ENCODE data around the gene AK3.
"Not testable (repeated sequence)": the region's sequence is repeated elsewhere in the genome, so short reads cannot be mapped to it uniquely, and the experiment has no call there.

The AK3 gene

DNA sequence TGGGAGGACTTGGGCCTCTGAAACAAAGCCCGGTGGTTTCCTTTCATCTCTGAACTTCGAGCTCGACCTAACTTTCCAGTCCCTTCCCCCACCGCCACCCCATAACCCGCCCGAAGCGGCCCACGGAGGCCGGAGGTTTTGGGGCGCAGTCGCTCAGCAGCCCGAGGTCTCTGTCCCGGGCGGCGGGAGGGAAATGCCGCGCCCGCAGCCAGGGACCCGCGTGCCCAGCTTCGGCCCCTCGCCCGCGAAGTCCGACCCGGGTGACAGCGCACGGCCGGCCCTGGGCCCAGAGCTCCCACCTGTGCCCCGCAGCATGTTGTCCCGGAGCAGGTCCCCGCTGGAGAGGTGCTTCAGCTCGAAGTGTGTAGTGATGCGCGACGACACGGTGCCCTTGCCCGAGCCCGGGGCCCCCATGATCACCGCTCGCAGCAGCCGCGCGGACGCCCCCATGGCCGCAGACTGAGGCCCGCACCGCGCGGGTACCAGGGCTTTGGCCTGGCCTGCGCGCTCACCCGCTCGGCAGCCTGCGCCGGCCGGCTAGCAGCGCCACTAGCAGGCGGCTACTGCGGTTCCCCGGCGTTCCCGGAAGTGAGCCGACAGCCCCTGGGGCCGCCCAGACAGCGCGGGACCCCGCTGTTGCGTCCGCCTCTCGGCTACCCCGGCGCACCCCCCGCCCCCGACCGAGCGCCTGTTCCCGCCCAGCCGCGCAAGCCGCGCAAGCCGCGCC, at the start of gene AK3:
Gene AK3, minus strand, starts transcription at position 565 of the 727 bp plus-strand sequence. Its CDS starts 115 bp downstream, at position 450.
- DNase-seq (ENCODE audit: low spot score), result peak; percentile 81

DNA sequence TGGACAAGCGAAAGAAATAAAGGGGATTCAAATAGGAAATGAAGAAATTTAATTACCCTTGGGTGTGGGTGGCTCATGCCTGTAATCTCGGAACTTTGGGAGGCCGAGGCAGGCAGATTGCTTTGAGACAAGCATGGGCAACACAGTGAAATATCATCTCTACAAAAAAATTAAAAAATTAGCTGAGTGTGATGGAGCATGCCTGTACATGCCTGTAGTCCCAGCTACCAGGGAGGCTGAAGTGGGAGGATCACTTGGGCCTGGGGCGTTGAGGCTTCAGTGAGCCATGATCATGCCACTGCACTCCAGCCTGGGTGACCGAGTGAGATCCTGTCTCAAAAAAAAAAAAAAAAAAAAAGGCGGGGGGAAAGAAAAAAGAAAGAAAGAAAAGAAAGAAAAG, 47.7 kb upstream of the AK3 start:
- DNase-seq (ENCODE audit: low spot score), result no peak

DNA sequence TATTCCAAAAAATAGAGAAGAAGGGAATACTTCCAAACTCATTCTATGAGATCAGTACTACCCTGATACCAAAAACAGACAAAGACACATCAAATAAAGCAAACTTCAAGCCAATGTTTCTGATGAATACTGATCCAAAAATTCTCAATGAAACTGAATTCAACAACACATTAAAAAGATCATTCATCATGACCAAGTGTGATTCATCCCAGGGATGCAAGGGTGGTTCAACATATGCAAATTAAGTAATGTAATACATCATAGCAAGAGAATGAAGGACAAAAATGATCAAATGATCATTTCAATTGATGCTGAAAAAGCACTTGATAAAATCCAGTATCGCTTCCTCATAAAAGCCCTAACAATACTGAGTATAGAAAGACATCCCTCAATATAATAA, 46.9 kb upstream of the AK3 start:
- DNase-seq (ENCODE audit: low spot score), result no peak

DNA sequence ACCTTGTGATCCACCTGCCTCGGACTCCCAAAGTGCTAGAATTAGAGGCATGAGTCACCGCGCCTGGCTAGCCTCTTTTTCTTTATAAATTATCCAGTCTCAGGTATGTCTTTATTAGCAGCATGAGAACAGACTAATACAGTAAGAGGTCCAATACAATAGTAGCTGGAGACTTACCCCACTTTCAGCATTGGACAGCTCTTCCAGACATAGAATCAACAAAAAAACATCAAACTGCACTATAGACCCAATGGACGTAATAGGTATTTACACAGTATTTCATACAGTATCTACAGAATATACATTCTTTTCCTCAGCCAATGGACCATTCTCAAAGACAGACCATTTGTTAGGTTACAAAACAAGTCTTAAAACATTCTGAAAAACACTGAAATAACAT, 45.6 kb upstream of the AK3 start:
- no peak for DNase-seq (ENCODE audit: low spot score)

DNA sequence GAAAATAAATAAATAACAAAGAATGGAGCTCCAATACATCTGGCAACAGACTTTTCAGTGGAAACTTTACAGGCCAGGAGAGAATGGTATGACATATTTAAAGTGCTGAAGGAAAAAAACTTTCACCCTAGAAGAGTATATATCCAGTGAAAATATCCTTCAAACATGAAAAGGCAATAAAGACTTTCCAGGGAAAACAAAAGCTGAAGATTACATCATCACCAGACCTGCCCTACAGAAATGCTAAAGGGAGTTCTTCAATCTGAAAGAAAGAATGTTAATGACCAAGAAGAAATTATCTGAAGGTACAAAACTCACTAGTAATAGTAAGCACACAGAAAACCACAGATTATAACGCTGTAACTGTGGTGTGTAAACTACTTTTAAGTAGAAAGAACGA, 43.4 kb upstream of the AK3 start:
- DNase-seq (ENCODE audit: low spot score), result no peak

DNA sequence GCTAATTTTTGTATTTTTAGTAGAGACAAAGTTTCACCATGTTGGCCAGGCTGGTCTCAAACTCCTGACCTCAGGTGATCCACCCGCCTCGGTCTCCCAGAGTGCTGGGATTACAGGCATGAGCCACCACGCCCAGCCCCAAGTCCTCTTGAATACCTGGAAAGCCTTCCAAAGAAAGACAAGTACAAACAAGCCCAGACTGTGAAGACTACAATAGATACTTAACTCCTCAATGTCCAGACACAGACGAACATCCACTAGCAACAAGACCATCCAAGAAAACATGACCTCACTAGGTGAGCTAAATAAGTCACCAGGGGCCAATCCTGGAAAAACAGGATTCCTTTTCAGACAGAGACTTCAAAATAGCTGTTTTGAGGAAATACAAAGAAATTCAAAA, 42.2 kb upstream of the AK3 start:
- not testable (repeated sequence) for DNase-seq (ENCODE audit: low spot score)

DNA sequence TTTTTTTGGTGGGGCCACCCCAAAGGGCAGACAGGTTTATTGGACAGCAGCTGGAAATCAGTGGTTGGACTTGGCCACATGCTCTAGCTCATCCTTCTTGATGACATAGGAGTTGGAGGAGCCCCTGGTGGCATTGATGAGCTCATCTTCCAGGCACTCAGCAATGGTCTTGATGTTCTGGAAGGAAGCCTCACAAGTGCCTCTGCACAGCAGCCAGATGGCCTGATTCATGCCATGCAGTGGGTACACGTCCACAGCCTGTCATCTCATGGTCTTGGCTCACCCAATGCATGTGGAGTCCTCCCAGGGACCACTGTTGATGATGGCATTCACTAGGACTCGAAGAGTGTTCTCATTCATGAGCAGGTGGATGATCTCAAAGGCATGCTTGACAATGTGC, 40.4 kb upstream of the AK3 start:
- DNase-seq (ENCODE audit: low spot score), result no peak

DNA sequence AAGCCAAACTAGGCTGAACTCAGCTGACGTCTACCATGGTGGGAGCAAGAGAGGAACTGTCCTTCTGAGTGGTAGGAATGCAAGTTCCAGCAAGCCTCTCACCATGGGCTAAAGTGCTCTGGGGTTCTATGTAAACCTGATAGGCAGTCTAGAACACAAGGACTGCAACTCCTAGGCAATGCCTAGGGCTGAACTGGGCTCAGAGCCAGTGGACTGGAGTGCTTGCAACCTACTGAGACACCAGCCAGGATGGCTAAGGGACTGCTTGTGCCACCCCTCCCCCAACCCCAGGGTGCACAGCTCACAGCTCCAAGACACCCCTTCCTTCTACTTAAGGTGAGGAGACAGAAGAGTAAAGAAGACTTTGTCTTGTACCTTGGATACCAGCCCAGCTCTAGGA, 39.6 kb upstream of the AK3 start:
- DNase-seq (ENCODE audit: low spot score), result no peak

DNA sequence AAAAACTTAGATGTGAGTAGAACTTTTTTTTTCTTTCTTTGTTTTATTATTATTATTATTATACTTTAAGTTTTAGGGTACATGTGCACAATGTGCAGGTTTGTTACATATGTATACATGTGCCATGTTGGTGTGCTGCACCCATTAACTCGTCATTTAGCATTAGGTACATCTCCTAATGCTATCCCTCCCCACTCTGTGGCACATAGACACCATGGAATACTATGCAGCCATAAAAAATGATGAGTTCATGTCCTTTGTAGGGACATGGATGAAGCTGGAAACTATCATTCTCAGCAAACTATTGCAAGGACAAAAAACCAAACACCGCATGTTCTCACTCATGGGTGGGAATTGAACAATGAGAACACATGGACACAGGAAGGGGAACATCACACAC, 34.0 kb upstream of the AK3 start:
- not testable (repeated sequence) for DNase-seq (ENCODE audit: low spot score)

DNA sequence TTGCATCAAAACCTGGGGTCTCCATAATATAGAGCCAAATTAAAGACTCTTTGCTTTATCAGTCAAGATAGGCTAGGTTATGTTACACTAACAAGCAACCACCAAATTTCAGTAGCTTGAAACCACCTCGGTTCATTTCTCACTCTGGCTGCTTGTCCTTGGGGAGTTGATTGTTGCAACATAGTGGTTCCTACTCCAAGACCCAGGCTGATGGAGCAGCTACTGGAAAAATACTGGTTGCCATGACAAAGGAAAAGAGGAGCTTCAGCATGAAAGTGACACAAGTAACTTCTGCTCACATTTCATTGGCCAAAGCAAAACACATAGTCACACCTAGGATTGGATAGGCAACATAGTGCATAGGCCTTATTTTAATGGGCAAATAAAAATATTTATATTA, 33.2 kb upstream of the AK3 start:
- DNase-seq (ENCODE audit: low spot score), result no peak

DNA sequence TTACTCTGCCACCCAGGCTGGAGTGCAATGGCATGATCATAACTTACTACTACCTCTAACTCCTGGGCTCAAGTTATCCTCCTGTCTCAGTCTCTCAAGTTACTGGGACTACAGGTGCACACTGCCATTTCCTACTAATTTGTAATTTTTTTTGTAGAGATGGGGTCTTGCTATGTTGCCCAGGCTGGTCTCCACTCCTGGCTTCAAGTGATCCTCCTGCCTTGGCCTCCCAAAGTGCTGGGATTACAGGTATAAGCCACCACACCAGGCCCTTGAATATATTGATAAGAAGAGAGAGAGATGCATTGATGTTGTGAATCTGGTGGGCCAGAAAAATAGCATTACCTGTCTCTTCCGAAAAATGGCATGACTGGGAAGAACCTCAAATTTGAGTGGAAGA, 30.8 kb upstream of the AK3 start:
- no peak for DNase-seq (ENCODE audit: low spot score)

DNA sequence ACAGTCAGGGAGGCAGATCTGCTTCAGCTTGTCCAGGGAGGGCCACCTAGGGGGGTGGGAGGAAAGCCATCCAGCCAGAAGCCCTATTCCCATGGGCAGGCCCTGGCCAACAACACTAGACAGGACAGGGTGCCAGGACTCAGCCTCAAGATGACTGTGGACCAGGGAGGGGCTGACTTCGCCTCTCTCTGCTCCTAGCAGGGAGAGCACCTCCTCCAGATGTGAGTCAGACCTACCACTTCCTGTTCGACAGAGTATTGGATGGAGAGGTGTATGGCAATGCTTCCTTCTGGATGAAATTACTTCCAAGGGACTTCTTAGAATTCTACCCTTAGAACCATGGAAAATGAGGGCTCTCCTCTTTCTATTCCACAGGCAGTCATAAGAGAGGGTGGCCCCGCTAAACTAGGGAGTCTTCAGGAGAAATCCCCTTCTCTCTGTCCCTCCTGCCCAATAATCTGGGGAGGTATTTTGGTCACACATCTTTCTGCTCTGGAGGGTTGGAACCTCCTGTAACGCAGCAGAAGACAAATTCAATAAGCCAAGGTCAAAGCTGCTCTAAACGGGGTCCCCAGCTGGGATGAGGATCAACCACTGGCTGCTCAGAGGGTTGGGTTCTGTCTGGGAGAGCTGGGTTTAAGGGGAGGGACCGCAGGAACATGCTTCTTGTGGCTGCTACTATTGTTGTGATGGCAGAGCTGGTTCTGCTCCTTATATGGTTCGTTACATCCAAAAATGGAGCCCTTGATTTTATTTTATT, 28.5 kb upstream of the AK3 start:
- DNase-seq (ENCODE audit: low spot score), result no peak

DNA sequence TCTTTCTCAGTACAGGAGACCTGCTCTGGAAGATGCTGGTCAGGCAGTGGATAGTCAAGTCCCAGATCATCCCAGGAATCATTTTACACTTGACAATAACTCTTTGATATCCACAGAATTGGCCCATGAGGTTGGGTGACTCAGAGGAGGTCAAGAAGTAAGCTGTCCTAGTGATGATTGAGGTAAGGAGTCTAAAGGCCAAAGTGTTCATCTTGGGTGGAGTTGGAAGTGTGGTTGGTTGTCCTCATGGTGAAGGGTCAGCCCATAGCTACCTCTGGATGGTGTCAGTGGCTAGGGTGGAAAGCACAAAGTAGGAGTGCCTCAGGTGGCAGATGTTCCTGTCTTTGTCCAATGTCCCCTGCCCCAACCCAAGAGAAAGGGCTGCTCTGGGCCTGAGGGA, 27.7 kb upstream of the AK3 start:
- no peak for DNase-seq (ENCODE audit: low spot score)

DNA sequence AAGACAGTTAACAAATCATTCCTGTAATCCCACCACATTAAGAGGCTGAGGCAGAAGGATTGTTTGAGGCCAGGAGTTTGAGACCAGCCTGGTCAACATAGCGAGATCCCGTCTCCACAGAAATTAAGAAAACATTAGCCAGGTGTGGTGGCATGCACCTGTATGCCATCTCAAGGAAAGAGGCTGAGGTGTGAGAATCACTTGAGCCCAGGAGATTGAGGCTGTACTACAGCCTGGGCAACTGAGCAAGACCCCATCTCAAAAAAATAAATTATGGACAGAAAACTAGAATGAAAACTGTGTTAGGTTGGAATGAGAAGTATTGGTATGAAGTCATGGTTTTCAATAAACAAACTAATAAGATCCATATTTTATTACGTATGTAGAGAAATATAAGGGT, 23.0 kb upstream of the AK3 start:
- no peak for DNase-seq (ENCODE audit: low spot score)

DNA sequence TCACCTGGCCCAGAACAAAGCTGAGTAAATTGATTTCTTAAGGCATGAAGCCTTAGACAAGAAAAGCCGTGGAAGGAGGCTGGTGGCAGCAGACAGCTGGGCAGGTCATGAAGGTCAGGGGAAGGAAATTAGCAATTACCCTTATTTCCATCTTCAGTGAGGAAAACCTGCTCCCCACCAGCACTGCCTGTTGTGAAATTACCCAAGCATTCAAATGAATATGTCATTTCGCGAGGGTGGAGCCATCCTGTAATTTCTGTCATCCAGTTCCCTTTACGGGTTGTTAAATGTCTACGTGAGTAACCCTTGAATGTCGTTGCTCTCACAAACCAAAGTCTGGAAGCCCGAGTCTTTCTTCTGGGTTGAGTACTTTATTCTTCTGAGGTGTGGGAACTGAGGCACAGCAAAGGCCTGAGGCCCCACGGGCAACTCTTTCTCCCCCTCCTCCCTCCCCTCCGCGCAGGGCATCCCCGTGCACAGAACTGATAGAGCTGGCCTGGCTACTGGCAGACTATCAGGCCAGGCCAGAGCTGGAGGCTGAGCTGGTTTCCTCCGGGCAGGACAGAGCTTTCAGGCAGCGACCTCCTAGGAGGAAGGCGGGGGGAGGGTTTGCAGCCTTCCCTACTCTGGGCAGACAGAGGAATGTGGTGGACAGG, 22.0 kb upstream of the AK3 start:
- DNase-seq (ENCODE audit: low spot score), result no peak

DNA sequence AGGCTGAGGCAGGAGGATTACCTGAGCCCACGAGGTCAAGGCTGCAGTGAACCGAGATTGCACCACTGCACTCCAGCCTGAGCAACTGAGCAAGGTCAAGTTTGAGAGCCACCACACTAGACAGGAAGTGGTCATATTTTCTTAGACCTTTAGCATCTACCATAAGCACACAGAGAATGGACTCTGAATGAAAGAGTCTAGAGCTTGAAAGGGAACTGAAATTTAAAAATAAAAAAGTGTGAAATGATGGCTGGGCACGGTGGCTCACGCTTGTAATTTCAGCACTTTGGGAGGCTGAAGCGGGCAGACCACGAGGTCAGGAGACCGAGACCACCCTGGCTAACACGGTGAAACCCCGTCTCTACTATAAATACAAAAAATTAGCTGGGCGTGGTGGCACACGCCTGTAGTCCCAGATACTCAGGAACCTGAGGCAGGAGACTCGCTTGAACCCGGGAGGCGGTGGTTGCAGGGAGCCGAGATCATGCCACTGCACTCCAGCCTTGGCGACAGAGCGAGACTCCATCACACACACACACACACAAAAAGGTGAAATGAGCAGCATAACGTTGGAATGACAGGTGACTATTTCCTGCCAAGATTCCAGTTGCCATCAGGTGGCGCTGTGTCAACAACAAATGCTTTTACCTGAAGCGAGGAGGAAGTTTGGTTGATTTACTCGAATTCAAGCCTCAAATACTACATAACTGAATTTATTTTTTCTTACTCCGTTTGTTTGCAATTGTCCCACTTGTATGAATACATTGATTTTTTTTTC, 21.3 kb upstream of the AK3 start:
- DNase-seq (ENCODE audit: low spot score), result peak; percentile 63

DNA sequence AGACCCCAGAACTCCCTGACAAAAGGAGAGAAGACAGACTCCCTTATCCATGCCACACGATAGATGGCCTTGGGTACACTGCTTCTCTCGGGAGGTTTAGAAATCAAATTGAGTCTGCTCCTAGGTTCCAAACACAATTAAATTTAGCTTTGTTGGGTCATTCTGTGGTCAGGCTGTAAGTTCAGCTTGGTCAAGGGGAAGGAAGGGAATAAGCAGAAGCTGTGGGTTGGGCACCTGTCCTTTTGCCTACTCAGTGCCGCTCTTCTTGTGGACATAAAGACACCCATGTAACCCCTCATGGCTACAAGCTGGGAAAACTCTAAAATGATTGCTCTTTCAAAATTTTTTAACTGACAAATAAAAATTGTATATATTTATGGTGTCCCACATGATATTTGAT, 19.1 kb upstream of the AK3 start:
- peak; percentile 40 for DNase-seq (ENCODE audit: low spot score)

DNA sequence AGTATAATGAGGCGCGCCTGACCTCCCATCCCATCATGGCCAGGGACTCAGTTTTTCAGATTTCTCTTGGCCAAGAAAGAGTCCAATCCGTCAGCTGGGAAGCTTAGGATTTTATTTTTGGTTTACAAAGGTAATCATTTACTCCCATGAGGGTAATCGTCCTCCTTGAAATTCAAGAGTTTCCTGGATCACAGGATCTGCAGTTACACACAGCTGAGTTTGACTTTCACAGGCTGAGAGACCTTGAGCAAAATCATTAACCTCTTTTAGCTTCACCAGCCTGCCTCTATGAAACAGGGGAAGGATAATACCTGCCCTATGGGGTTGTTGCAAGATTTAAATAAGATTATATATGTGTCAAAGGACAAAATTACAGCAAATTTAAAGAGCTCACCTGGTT, 15.4 kb upstream of the AK3 start:
- no peak for DNase-seq (ENCODE audit: low spot score)

DNA sequence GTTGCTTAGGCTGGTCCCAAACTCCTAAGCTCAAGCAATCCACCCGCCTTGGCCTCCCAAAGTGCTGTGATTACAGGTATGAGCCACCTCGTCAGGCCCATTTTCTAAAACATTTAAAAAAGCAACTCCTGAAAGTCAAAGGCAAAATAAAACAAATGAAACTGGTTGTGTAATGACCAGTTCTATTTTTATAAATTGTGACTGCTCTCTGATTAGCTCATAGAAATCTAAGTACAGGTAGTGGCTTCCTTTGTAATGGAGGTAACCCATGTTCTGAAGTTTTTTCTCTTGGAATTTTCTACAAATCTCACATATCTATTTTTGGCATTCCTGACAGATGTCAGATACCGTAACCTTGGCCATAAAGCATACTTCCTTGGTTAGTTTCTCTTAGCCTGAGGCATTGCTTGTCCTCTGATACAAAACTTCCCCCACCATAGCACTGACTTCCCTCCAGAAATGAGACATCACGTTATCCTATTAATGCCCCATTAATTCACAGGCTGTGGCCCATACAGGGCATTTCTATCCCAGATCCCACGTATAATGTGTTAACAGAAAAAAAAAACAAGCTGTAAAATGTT, 14.1 kb upstream of the AK3 start:
- DNase-seq (ENCODE audit: low spot score), result no peak

DNA sequence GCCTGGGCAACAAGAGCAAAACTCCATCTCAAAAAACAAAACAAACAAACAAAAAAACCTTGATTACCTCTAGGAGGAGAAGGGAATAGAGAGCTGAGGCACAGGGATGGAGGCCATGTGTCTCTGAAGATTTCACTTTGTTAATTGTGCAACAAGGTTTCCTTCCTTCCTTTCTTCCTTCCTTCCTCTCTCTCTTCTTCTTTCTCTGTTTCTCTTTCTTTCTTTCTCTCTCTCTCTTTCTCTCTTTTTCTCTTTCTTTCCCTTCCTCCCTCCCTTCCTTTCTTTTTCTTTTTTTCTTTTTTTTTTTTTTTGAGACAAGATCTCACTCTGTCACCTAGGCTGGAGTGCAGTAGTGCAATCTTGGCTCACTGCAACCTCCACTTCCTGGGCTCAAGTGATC, 13.5 kb upstream of the AK3 start:
- DNase-seq (ENCODE audit: low spot score), result not testable (repeated sequence)

DNA sequence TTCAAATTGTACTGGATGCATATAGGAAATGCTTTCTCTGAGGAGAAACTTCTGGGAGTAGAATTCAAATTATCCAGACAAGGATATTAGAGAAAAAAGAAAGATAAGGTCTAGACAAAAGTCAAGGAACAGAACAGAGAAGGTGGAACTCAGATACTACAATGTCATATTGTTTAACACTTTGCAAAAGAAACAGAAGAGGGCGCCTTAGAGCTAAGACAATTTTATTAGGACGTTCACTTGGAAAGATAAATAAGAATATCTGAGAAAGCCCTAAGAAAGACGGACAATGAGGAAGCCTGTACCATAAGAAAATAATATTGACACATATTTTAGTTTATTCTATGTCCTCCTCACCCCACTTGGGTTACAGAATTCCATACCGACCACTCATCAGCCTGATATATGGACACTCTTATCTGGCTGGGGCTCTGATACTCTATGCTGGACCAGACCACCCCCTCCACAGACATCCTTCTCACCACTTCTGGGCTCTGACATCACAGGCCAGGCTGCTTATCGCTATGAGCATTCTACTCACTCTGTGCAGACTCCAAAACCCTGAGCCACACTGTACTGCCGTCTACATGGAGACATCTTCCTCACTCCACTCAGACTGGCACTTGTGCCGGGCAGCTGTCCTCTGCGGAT, 9.1 kb upstream of the AK3 start:
- no peak for DNase-seq (ENCODE audit: low spot score)

DNA sequence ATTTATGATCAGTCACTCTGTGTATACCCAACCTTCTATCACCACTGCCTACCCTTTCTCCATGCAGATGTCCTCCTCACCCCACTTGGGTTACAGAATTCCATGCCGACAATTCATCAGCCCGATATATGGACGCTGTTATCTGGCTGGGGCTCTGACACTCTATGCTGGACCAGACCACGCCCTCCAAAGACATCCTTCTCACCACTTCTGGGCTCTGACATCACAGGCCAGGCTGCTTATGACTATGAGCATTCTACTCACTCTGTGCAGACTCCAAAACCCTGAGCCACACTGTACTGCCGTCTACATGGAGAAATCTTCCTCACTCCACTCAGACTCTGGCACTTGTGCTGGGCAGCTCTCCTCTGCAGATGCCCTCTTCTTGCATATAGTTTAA, 7.6 kb upstream of the AK3 start:
- no peak for DNase-seq (ENCODE audit: low spot score)
